PFSK-1 (cell line): Measurements from ENCODE around the gene ZGPAT.

Source experiments
- POLR2AphosphoS5 ChIP-seq: IDR thresholded peaks from 2 replicates; pipeline ENCODE4 v1.6.1; 2012; ENCODE audit warnings: low read depth, mild to moderate bottlenecking, control low read depth, low read length, moderate library complexity
- REST ChIP-seq, 2 experiments: IDR thresholded peaks; 2 replicates each; pipeline versions ENCODE4 v1.6.1 to v1.8.0; 2011 to 2012; ENCODE audit warnings: low read depth in 2 of 2, low read length in 2 of 2, control low read depth in 1 of 2, inconsistent platforms in 1 of 2, mild to moderate bottlenecking in 1 of 2, moderate library complexity in 1 of 2; ENCODE audit not compliant: insufficient read depth in 1 of 2
- SIN3A ChIP-seq: IDR thresholded peaks from 2 replicates; pipeline ENCODE4 v1.6.1; 2012; ENCODE audit warnings: mild to moderate bottlenecking, low read length, moderate library complexity, borderline replicate concordance; ENCODE audit not compliant: insufficient read depth

GRCh38 chr20:63708301-63709148 lies 686 bp downstream of the ZGPAT start:
- TF ChIP-seq SIN3A, result no peak
- TF ChIP-seq REST (IDR thresholded peaks at IDR 0.05; ENCODE audit: insufficient read depth in 1 of 2, low read depth in 2 of 2, low read length in 2 of 2), result no peak
- no peak for TF ChIP-seq POLR2AphosphoS5
